Astrocyte of the spinal cord (primary cell): Measurements from ENCODE around the gene MYZAP.

ENCODE experiments used
- DNase-seq: peaks from one replicate; pipeline ENCODE4 v3.0.0; 2011; ENCODE audit warnings: low read depth, low spot score
- H3K4me3 ChIP-seq: 2 replicates; pipeline ENCODE4 v1.5.1; 2011; ENCODE audit warnings: low read depth, mild to moderate bottlenecking, low read length, moderate library complexity
- CTCF ChIP-seq: IDR thresholded peaks from 2 replicates; pipeline ENCODE4 v1.5.1; 2012; ENCODE audit warnings: low read depth, mild to moderate bottlenecking, low read length, inconsistent platforms
- in situ Hi-C: cut with HindIII; loops from 2 replicates; pipeline ENCODE4 v1.10.0; 2017; ENCODE audit warnings: low sequenced_read_pairs

Gene MYZAP

GRCh38 chr15:57676585-57676984, 84.9 kb downstream of the MYZAP start:
- H3K4me3 ChIP-seq, result no peak overlapping the region
- TF ChIP-seq CTCF, result no peak
- no peak for DNase-seq
- in situ Hi-C loops, result no loop called here

GRCh38 chr15:57677204-57677603, 85.5 kb downstream of the MYZAP start:
- DNase-seq, result no peak
- no peak overlapping the region for H3K4me3 ChIP-seq
- in situ Hi-C loops, result no loop called here
- no peak for TF ChIP-seq CTCF

GRCh38 chr15:57680021-57680420, 88.3 kb downstream of the MYZAP start:
- DNase-seq, result peak; percentile 79
- no peak overlapping the region for H3K4me3 ChIP-seq
- TF ChIP-seq CTCF, result no peak
- in situ Hi-C loops, result no loop called here

GRCh38 chr15:57681011-57681410, 89.3 kb downstream of the MYZAP start:
- no peak for DNase-seq
- TF ChIP-seq CTCF, result no peak
- in situ Hi-C loops, result no loop called here
- no peak overlapping the region for H3K4me3 ChIP-seq

GRCh38 chr15:57683481-57683880, 91.8 kb downstream of the MYZAP start:
- no peak for DNase-seq
- in situ Hi-C loops, result no loop called here
- TF ChIP-seq CTCF, result no peak
- no peak overlapping the region for H3K4me3 ChIP-seq

GRCh38 chr15:57684491-57685151, 92.9 kb downstream of the MYZAP start:
- in situ Hi-C loops, result no loop called here
- H3K4me3 ChIP-seq, result no peak overlapping the region
- TF ChIP-seq CTCF, result no peak
- no peak for DNase-seq
